SH-SY5Y (cell line): Measurements from ENCODE around the gene KRTAP5-5.

ENCODE experiments used
- GATA2 ChIP-seq: IDR thresholded peaks from 2 replicates; pipeline ENCODE4 v1.6.1; 2011; ENCODE audit warnings: mild to moderate bottlenecking, low read depth, low read length
- GATA3 ChIP-seq: IDR thresholded peaks from 2 replicates; pipeline ENCODE4 v1.6.1; 2011; ENCODE audit warnings: low read depth, mild to moderate bottlenecking, low read length, moderate library complexity

DNA sequence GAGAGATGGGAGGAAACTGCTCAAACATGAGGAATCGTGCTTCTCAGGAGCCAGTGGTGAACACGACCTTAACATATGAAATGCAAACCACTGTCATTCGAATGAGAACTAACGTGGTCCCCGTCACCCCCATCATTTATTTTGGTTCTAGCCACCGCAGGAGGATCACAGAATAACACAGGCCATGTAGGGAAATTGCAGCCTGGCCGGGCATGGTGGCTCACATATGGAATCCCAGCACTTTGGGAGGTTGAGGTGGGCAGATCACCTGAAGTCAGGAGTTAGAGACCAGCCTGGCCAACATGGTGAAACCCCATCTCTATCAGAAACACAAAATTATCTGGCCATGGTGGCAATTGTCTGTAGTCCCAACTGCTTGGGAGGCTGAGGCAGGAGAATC, 27.1 kb downstream of the KRTAP5-5 start:
- TF ChIP-seq GATA3: no peak
- no peak for TF ChIP-seq GATA2
